Measurements from ENCODE around the gene TSGA10. TPM values are rescaled to one million over a fixed set of nuclear protein-coding genes. Genes with fewer than 3 reads are reported as not detected.
"Not testable (repeated sequence)": the region's sequence is repeated elsewhere in the genome, so short reads cannot be mapped to it uniquely, and the experiment has no call there.

TSGA10 gene
- total RNA-seq, 1 donor, result 3.0 TPM

DNA sequence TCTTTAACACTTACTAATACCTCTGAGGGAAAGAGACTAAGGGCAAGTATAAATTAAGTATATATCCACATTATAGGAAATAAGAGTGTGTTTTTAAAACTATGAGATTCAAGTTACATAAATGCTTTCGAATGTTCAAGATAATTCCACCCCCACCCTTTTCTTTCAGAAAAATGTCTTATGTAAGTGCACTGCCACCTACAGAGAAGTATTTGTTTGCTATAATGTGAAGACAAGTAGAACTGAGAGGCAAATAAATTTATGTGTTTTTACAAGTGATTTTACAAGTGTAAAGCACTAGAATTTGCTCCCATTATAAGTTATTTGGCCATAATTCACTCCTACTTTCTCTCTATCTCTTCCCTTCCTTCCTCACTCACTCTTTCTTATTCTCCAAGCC lies 118.8 kb downstream of the TSGA10 start:
- no peak for DNase-seq (ENCODE audit: low read depth)
- TF ChIP-seq, protein P1, sequence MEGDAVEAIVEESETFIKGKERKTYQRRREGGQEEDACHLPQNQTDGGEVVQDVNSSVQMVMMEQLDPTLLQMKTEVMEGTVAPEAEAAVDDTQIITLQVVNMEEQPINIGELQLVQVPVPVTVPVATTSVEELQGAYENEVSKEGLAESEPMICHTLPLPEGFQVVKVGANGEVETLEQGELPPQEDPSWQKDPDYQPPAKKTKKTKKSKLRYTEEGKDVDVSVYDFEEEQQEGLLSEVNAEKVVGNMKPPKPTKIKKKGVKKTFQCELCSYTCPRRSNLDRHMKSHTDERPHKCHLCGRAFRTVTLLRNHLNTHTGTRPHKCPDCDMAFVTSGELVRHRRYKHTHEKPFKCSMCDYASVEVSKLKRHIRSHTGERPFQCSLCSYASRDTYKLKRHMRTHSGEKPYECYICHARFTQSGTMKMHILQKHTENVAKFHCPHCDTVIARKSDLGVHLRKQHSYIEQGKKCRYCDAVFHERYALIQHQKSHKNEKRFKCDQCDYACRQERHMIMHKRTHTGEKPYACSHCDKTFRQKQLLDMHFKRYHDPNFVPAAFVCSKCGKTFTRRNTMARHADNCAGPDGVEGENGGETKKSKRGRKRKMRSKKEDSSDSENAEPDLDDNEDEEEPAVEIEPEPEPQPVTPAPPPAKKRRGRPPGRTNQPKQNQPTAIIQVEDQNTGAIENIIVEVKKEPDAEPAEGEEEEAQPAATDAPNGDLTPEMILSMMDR (IDR thresholded peaks at IDR 0.05; ENCODE audit: insufficient read depth, low read depth, low read length), result no peak
- no peak overlapping the region for H3K4me3 ChIP-seq (ENCODE audit: low read depth, low read length)

DNA sequence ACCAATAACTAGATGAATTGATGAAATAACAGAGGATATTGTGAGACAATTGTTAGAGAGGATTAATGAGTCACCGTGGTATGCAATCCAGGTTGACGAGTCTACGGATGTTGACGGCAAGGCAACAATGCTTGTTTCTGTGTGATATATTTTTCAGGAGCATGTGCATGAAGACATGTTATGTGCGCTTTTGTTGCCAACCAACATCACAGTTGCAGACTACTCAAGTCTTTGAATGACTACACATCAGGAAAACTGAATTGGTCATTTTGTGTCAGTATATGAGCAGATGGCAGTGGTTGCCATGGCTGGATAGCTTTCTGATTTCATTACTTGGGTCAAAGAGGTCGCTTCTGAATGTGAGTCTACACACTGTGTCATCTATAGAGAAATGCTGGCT lies 122.0 kb downstream of the TSGA10 start:
- DNase-seq (ENCODE audit: low read depth), result no peak
- TF ChIP-seq, protein P1 (IDR thresholded peaks at IDR 0.05; ENCODE audit: insufficient read depth, low read depth, low read length), result no peak
- no peak overlapping the region for H3K4me3 ChIP-seq (ENCODE audit: low read depth, low read length)

DNA sequence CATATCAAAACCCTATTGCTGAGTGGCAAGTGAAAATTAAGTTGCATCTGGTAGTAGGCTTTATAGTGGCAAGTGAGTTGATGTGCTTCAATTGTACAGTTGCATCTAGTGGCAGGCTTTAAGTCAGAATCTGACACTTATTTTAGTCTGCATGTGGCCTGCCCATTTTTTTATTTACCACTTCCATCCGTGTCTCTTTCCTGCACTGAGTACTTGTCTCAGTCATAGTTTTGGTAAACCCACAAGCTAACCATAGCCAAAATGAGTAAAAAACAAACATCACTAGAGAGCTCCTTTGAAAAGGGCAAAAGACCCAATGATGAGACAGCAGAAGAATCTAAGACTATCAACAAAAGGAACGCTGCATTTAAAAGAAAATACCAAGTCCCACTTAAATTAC lies 122.7 kb downstream of the TSGA10 start:
- no peak for DNase-seq (ENCODE audit: low read depth)
- no peak overlapping the region for H3K4me3 ChIP-seq (ENCODE audit: low read depth, low read length)
- TF ChIP-seq, protein P1 (IDR thresholded peaks at IDR 0.05; ENCODE audit: insufficient read depth, low read depth, low read length), result no peak

DNA sequence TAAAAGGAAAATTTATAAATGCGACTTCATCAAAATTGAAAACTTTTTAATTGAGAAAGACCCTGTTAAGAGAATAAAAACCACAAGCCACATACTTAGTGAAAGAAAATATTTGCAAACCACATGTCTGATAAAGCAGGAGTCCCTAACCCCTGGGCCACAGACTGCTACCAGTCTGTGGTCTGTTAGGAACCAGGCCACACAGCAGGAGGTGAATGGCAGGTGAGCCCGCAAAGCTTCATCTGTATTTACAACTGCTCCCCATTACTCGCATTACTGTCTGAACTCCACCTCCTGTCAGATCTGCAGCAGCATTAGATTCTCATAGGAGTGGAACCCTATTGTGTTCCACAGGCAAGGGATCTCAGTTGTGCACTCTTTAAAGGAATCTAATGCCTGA lies 123.3 kb downstream of the TSGA10 start:
- DNase-seq (ENCODE audit: low read depth), result no peak
- H3K4me3 ChIP-seq (ENCODE audit: low read depth, low read length), result no peak overlapping the region
- TF ChIP-seq, protein P1 (IDR thresholded peaks at IDR 0.05; ENCODE audit: insufficient read depth, low read depth, low read length), result no peak

DNA sequence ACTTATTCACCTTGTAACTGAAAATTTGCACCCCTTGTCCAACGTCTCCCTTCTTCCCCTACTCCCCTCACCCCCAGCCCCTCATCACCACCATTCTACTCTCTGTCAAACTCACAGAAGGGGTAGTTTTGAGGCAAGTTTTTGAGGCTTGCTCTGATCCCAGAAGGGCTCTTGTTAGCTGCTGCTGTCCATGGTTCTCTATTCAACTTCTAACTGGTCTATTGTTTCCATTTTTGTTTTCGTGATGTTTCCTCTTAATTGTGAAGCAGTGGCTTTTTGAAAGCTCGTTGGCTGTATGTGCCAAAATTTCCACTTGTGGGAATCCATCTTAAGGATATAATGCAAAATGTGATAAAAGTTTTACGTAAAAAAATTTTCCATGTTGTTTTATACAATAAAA lies 126.2 kb downstream of the TSGA10 start:
- no peak for DNase-seq (ENCODE audit: low read depth)
- TF ChIP-seq, protein P1 (IDR thresholded peaks at IDR 0.05; ENCODE audit: insufficient read depth, low read depth, low read length), result no peak
- H3K4me3 ChIP-seq (ENCODE audit: low read depth, low read length), result no peak overlapping the region

DNA sequence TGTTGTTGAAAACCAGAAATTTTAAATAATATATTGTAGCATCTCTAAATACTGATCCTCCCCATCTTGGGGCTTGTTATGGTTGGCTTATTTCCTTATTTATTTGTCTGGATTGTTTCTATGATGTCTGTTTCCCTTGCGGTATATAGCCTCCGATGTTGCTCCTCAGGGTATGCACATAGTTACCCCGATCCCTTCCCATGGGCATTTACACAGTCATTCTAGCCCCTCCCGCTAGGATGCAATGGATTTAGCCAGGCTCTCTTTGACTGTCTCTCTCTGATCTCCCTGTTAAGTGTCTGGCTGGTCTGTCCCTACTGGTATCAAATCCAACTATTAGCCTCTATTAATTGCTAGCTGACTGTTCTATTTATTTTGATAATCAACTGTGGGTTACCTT lies 126.9 kb downstream of the TSGA10 start:
- DNase-seq (ENCODE audit: low read depth), result no peak
- TF ChIP-seq, protein P1 (IDR thresholded peaks at IDR 0.05; ENCODE audit: insufficient read depth, low read depth, low read length), result no peak
- no peak overlapping the region for H3K4me3 ChIP-seq (ENCODE audit: low read depth, low read length)

DNA sequence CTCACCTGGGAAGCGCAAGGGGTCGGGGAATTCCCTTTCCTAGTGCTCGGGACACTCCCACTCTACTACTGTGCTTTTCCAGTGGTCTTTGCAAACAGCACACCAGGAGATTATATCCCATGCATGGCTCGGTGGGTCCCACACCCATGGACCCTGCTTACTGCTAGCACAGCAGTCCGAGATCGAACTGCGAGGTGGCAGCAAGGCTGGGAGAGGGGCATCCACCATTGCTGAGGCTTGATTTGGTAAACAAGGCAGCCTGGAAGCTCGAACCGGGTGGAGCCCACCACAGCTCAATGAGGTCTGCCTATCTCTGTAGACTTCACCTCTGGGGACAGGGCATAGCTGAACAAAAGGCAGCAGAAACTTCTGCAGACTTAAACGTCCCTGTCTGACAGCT lies 154.0 kb downstream of the TSGA10 start:
- TF ChIP-seq, protein P1 (IDR thresholded peaks at IDR 0.05; ENCODE audit: insufficient read depth, low read depth, low read length), result no peak
- no peak for DNase-seq (ENCODE audit: low read depth)
- no peak overlapping the region for H3K4me3 ChIP-seq (ENCODE audit: low read depth, low read length)

DNA sequence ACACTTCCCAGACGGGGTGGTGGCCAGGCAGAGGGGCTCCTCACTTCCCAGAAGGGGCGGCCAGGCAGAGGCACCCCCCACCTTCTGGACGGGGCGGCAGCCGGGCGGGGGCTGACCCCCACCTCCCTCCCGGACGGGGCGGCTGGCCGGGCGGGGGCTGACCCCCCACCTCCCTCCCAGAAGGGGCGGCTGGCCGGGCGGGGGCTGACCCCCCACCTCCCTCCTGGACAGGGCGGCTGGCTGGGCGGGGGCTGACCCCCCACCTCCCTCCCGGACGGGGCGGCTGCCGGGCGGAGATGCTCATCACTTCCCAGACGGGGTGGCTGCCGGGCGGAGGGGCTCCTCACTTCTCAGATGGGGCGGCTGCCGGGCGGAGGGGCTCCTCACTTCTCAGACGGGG lies 166.0 kb downstream of the TSGA10 start:
- not testable (repeated sequence) for DNase-seq (ENCODE audit: low read depth); H3K4me3 ChIP-seq (ENCODE audit: low read depth, low read length)

Data from fibroblast of villous mesenchyme (primary cell).